ENCODE results near the gene THAP2.
A peak's percentile ranks its signal among the peaks of the same experiment; 100 is the strongest.

The THAP2 gene

GRCh38 chr12:71648537-71648936 is 15.6 kb upstream of the THAP2 start:
- TF ChIP-seq CTCF (IDR thresholded peaks at IDR 0.05; ENCODE audit: insufficient read depth, missing control alignments) = no peak
- FAIRE-seq (no peak), DNase-seq (ENCODE audit: insufficient read length, low spot score) (no peak)

- TF ChIP-seq CTCF (IDR thresholded peaks at IDR 0.05; ENCODE audit: insufficient read depth, missing control alignments) = no peak
- DNase-seq (ENCODE audit: insufficient read length, low spot score) (no peak), FAIRE-seq (no peak)
These were observed 14.7 kb upstream of the THAP2 start for GRCh38 chr12:71649401-71649800.

GRCh38 chr12:71652656-71653055 is 11.4 kb upstream of the THAP2 start:
- DNase-seq (ENCODE audit: insufficient read length, low spot score) (no peak), FAIRE-seq (no peak)
- no peak for TF ChIP-seq CTCF (IDR thresholded peaks at IDR 0.05; ENCODE audit: insufficient read depth, missing control alignments)

- FAIRE-seq (no peak), DNase-seq (ENCODE audit: insufficient read length, low spot score) (no peak)
- no peak for TF ChIP-seq CTCF (IDR thresholded peaks at IDR 0.05; ENCODE audit: insufficient read depth, missing control alignments)
These were observed 11.0 kb upstream of the THAP2 start for GRCh38 chr12:71653137-71653536.

- no peak for FAIRE-seq
- DNase-seq (ENCODE audit: insufficient read length, low spot score) = no peak
- TF ChIP-seq CTCF (IDR thresholded peaks at IDR 0.05; ENCODE audit: insufficient read depth, missing control alignments) = no peak
These were observed 9.9 kb upstream of the THAP2 start for GRCh38 chr12:71654200-71654599.

- no peak for TF ChIP-seq CTCF (IDR thresholded peaks at IDR 0.05; ENCODE audit: insufficient read depth, missing control alignments)
- DNase-seq (ENCODE audit: insufficient read length, low spot score) = no peak
- FAIRE-seq = no peak
These were observed 8.6 kb upstream of the THAP2 start for GRCh38 chr12:71655495-71655894.

- FAIRE-seq (peak; percentile 44), DNase-seq (ENCODE audit: insufficient read length, low spot score) (no peak)
- no peak for TF ChIP-seq CTCF (IDR thresholded peaks at IDR 0.05; ENCODE audit: insufficient read depth, missing control alignments)
These were observed 8.2 kb upstream of the THAP2 start for GRCh38 chr12:71655907-71656306.
